Measurements from ENCODE around the gene XPO5.

DNA sequence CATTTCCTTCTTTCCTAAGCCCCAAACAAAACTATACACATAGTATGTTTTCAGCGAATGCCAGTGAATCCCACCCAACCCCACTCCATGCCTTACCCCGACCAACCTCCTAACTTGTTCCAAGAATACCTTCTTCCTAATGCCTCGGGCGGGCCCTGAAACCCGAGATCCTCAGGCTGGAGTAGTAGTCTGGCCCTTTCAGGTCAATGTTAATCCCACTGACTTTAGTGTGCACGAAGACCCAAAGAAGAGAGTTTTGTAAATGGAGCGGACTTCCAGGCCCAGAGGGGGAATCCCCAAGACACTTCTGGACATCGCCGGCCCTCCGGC is 59.5 kb downstream of the XPO5 start:
- TF ChIP-seq, protein P1, sequence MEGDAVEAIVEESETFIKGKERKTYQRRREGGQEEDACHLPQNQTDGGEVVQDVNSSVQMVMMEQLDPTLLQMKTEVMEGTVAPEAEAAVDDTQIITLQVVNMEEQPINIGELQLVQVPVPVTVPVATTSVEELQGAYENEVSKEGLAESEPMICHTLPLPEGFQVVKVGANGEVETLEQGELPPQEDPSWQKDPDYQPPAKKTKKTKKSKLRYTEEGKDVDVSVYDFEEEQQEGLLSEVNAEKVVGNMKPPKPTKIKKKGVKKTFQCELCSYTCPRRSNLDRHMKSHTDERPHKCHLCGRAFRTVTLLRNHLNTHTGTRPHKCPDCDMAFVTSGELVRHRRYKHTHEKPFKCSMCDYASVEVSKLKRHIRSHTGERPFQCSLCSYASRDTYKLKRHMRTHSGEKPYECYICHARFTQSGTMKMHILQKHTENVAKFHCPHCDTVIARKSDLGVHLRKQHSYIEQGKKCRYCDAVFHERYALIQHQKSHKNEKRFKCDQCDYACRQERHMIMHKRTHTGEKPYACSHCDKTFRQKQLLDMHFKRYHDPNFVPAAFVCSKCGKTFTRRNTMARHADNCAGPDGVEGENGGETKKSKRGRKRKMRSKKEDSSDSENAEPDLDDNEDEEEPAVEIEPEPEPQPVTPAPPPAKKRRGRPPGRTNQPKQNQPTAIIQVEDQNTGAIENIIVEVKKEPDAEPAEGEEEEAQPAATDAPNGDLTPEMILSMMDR (IDR thresholded peaks at IDR 0.05), result no peak
- no peak for TF ChIP-seq POLR2AphosphoS5 (IDR thresholded peaks at IDR 0.05)

Data from sigmoid colon (tissue), 4 donors.